Astrocyte of the spinal cord (primary cell): Measurements from ENCODE around the gene ZNF223.

Experiments used
- DNase-seq: peaks from one replicate; pipeline ENCODE4 v3.0.0; 2011; ENCODE audit warnings: low read depth, low spot score
- H3K4me3 ChIP-seq: 2 replicates; pipeline ENCODE4 v1.5.1; 2011; ENCODE audit warnings: low read depth, mild to moderate bottlenecking, low read length, moderate library complexity
- in situ Hi-C: cut with HindIII; loops from 2 replicates; pipeline ENCODE4 v1.10.0; 2017; ENCODE audit warnings: low sequenced_read_pairs
- TF ChIP-seq, protein P1 (sequence below): IDR thresholded peaks from 2 replicates; pipeline ENCODE4 v1.5.1; 2012; ENCODE audit warnings: low read depth, mild to moderate bottlenecking, low read length, inconsistent platforms

Gene ZNF223

GRCh38 chr19:44093931-44094765 lies 42.3 kb downstream of the ZNF223 start, which contains the start of gene ZNF224:
ZNF224 (plus strand) TSS chr19:44094361; CDS start chr19:44097874, 3,513 bp downstream.
- TF ChIP-seq, protein P1, sequence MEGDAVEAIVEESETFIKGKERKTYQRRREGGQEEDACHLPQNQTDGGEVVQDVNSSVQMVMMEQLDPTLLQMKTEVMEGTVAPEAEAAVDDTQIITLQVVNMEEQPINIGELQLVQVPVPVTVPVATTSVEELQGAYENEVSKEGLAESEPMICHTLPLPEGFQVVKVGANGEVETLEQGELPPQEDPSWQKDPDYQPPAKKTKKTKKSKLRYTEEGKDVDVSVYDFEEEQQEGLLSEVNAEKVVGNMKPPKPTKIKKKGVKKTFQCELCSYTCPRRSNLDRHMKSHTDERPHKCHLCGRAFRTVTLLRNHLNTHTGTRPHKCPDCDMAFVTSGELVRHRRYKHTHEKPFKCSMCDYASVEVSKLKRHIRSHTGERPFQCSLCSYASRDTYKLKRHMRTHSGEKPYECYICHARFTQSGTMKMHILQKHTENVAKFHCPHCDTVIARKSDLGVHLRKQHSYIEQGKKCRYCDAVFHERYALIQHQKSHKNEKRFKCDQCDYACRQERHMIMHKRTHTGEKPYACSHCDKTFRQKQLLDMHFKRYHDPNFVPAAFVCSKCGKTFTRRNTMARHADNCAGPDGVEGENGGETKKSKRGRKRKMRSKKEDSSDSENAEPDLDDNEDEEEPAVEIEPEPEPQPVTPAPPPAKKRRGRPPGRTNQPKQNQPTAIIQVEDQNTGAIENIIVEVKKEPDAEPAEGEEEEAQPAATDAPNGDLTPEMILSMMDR, result no peak
- peak within 1 kb of the TSS; percentile 95 for H3K4me3 ChIP-seq
- peak; percentile 92 for DNase-seq
- in situ Hi-C loops, result no loop called here

DNA sequence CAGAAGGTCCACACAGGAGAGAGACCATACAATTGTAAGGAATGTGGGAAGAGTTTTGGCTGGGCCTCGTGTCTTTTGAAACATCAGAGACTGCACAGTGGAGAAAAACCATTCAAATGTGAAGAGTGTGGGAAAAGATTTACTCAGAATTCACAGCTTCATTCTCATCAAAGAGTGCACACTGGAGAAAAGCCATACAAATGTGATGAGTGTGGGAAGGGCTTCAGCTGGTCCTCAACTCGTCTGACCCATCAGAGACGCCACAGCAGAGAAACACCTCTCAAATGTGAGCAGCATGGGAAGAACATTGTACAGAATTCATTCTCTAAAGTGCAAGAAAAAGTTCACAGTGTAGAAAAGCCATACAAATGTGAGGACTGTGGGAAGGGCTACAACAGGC lies 55.9 kb downstream of the ZNF223 start:
- DNase-seq, result no peak
- in situ Hi-C loops, result no loop called here
- TF ChIP-seq, protein P1, result no peak
- no peak overlapping the region for H3K4me3 ChIP-seq

DNA sequence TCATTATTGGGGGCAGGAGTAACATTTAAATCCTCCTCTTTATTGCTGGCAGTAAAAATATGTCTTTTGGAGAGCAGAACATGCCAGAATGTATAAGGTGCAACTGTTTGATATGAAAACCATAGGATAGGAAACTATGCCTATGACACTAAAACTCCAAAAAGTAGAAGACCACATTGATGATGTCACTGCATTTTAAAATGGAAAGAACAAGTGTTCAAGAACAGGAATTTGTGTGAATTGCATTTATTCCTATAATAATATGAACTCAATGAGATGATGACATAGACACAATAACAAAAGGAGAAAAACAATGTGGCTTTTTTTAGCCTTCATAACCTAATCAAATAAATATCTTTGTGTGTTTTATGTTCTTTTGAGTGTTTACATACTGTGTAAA lies 57.6 kb downstream of the ZNF223 start:
- in situ Hi-C loops, result no loop called here
- DNase-seq, result no peak
- TF ChIP-seq, protein P1, result no peak
- no peak overlapping the region for H3K4me3 ChIP-seq

DNA sequence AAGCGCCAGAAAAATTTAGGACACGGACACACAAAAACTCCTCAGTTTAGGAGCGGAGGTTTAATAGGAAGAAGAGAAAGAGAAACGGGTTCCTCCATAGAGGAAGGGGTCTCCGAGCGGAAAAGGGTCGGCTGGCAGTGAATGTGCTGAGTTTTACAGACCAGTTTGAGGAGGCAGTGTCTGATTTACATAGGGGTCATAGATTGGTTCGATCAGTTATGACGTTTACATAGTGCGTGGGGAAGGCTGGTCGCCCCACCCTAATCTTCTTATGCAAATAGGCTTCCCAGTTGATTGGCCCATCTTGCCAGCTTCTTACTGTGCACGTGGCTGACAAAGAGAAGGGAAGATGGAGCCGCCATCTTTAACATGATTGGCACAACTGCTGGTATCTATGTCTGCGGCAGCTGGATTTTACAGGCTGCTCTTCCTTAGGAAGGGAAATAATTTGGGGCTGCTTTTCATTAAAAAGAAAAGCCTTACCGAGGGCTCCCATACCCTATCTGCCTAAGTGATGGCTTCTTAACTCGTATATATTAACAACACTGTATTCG lies 60.2 kb downstream of the ZNF223 start:
- peak; percentile 80 for DNase-seq
- peak overlapping the region; percentile 94 for H3K4me3 ChIP-seq
- TF ChIP-seq, protein P1, result no peak
- in situ Hi-C loops, result no loop called here

DNA sequence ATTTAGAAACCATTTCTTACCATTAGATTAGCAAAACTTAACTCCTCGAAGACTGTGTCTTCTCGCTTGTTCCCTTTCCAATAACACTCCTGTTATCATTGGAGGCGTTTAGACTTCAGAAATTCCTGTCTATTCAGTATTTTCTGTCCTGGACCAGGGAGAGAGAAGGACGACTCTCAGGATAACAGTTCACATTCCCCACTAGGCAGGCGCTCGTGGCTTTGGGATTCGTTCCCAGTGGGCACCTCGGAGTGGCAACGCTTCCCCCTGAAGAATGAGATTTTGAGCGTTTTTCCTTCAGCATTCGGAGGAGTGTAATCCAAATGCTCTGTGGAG lies 60.9 kb downstream of the ZNF223 start:
- no peak for DNase-seq
- H3K4me3 ChIP-seq, result peak overlapping the region; percentile 94
- in situ Hi-C loops, result no loop called here
- TF ChIP-seq, protein P1, result no peak

DNA sequence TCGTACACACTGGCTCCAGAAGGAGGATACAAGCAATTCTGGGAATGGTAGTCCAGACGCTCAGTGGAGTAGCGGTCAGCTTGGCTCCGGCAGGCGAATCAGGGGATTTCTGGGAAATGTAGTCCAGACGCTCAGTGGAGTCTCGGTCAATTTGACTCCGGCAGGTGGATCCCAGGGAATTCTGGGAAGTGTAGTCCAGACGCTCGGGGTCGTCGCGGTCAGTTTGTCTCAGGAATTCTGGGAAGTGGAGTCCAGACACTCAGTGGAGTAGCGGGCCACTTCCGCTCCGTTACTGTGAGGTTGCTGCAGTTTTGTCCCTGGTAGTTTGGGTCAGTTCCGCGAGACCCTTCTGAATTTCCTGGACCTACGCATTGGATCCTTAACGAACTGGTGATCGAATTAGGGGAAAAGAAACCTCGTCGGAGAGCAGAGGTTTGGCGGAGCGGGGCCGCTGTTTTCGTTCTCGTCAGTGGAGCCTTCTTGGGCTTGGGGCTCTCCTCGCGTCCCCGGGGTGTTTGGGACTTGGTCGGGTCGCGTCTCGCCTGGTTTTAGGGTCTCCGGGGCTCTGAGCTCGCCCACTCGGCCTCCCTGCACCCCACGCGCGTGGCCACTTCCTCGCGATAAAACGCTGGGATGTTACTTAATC lies 61.4 kb downstream of the ZNF223 start, which contains the start of gene ZNF225:
Gene ZNF225 (plus strand): TSS at position 262 of the 646 bp plus-strand sequence. CDS start 2,429 bp downstream, outside the sequence.
- peak within 1 kb of the TSS; percentile 94 for H3K4me3 ChIP-seq
- in situ Hi-C loops, result no loop called here
- TF ChIP-seq, protein P1, result no peak
- DNase-seq, result peak; percentile 98
